RPMI7951 (cell line): ENCODE data around the gene HDGFL3. TPM values are rescaled to one million over a fixed set of nuclear protein-coding genes. Genes with fewer than 3 reads are reported as not detected.
A peak's percentile ranks its signal among the peaks of the same experiment; 100 is the strongest.
"Not testable (repeated sequence)": the region's sequence is repeated elsewhere in the genome, so short reads cannot be mapped to it uniquely, and the experiment has no call there.

ENCODE experiments used
- DNase-seq: peaks from one replicate; pipeline ENCODE4 v3.0.0-alpha.2; 2012; ENCODE audit warnings: low read depth
- total RNA-seq: library from RNA; depleted of rRNA; stranded (reverse); fragments of >200 nt; shearing (Covaris generic); gene quantifications from 2 replicates; pipeline ENCODE4 v1.2.3, GENCODE V29; 2014; rRNA removed

Gene HDGFL3
- 29.3 and 33.3 TPM in 2 replicates for total RNA-seq

DNA sequence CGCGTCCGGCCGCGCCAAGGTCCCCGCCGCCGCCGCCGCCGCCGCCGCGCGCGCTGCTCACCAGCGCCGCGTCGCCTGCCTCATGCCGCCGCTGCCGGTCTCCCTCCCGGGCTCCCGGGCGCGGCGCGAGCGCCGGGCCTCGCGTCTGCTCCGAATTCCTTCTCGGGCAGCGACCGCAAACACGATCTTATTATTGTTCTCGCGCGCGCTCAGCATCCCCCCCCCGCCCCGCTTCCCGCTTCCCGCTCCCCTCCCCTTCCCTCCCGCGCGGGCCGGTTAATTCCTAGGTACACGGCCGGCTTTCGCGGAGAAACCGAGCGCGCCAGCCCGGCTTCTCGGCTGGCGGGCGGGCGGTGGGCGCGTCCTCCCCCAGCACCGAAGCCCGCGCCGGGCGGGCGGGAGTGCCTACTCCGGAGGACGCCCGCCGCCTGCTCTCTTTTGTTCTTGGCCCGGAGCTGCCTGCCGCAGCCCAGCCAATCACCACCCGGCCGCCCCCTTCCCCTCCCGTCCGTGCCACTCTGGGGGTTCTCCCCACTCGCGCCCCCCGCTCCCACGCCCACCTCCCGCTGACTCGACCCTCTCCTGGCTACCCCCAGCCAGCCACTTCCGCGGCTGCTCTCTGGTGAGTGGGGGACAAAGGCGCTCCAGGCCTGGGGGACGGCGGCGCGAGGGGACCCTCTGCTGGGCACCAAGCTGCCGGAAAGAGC, at the start of gene HDGFL3:
Gene HDGFL3 (minus strand): TSS at position 164 of the 707 bp plus-strand sequence. CDS start 409 bp downstream, outside the sequence.
- DNase-seq, result peak; percentile 63

DNA sequence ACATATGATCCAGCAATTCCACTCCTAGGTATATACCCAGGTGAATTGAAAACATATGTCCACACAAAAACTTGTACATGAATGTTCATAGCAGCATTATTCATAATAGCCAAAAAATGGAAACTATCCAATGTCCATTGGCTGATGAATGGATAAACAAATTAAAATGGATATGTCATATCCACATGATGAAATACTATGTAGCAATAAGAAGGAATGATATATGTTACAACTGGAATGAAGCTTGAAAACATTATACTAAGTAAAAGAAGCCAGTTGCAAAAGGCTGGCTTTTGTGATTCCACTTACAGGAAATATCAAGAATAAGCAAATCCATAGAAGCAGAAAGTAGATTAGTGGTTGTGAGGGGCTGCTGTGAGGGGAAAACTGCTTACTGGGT, 43.2 kb upstream of the HDGFL3 start:
- DNase-seq, result no peak

- DNase-seq, result no peak
These were observed 41.4 kb upstream of the HDGFL3 start for GRCh38 chr15:83249030-83249343.

DNA sequence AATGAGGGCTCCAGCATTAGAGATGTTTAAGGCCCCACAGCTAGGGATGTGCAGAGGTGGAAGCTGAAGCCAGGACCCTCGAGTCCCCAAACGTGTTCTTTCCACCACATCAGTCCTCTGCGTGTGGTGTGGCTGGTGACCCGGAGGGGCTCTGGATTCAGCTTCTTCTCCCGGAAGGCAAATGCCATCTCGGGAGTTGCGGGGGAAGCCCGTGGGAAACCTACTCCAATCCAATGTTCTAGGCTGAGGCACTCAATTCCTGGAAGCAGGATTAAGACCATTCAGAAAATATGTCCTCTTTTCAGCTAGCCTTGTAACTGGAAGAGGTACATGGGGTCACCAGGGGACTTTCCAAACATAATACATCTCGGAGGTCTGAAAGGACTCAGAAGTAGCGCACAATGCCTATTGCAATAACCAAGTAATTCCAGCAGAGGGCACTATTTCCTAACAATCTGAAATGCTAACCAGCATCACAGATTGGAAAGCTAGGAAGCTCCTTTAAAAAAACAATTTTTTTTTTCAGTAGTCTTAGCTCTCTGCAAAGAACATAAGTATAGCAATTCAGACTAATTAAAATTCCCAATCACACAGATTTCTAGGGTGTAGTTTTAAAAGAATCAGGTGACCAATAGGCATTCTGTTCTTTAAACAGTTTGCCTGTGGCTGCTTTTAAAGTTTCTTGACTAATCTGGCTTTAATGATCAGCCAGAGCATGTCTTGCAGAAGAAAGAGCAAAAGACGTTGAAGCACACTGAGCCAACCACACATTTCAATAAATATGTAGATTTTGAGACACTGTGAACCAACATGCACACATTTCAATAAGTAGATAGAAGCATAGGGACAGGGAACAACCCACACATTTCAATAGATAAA, 40.8 kb upstream of the HDGFL3 start:
- peak; percentile 68 for DNase-seq

DNA sequence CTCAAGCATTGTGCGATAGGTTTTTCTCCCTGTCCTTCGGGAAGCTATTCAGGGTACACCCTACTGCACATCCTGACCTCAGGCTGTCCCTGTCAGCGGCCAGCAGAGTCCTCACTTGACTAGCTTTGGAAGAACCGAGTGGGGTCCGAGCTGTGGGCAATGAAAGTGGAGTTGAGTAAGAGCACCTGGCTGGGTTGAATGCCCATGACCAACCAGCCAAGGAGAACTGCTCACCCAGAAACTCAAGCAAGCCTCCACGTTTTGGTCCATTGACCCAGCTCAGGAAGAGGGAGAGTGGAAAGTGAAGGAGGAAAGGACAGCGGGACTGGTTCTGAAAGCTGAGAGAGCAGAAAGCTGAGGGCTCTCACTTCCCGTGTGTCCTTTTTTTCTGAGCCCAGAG, 36.0 kb upstream of the HDGFL3 start:
- peak; percentile 24 for DNase-seq

- DNase-seq, result no peak
These were observed 22.6 kb upstream of the HDGFL3 start for GRCh38 chr15:83230242-83230641.

DNA sequence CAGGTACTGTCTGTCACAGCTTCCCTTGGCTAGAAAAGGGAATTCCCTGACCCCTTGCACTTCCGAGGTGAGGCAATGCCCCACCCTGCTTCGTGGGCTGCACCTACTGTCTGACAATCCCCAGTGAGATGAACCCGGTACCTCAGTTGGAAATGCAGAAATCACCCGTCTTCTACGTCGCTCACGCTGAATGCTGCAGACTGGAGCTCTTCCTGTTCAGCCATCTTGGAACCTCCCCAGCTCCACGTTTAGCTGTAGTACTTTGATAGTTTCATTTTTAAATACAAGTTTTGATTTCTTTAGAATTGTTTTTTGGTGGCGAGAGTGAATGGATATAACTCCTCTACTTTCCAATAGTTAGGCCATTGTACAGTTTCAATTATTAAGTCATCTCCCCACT, 17.8 kb upstream of the HDGFL3 start:
- no peak for DNase-seq

GRCh38 chr15:83221781-83222180, 14.2 kb upstream of the HDGFL3 start:
- not testable (repeated sequence) for DNase-seq

DNA sequence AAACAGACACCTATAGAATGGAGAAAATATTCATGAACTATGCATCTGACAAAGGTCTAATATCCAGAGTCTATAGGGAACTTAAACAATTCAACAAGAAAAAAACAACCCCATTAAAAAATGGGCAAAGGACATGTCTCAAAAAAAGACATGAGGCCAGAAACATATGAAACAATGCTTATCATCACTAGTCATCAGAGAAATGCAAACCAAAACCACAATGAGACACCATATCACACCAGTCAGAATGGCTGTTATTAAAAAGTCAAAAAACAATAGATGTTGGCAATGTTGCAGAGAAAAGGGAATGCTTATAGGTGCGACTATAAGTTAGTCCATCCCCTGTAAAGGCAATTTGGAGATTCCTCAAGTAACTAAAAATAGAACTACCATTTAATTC, 11.4 kb upstream of the HDGFL3 start:
- DNase-seq, result peak; percentile 24

DNA sequence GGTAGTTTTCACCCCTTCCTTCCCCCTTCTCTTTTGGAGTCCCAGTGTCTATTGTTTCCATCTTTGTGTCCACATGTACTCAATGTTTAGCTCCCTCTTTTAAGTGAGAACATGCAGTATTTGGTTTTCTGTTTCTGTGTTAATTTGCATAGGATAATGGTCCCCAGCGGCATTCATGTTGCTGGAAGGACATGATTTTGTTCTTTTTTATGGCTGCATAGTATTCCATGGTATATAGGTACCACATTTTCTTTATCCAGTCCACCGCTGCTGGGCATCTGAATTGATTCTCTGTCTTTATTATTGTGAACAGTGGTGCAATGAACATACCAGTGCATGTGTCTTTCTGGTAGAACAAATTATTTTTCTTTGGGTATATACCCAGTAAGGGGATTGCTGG, 7.7 kb upstream of the HDGFL3 start:
- DNase-seq, result no peak

- peak; percentile 68 for DNase-seq
These were observed 3.0 kb upstream of the HDGFL3 start for GRCh38 chr15:83210619-83211018.

DNA sequence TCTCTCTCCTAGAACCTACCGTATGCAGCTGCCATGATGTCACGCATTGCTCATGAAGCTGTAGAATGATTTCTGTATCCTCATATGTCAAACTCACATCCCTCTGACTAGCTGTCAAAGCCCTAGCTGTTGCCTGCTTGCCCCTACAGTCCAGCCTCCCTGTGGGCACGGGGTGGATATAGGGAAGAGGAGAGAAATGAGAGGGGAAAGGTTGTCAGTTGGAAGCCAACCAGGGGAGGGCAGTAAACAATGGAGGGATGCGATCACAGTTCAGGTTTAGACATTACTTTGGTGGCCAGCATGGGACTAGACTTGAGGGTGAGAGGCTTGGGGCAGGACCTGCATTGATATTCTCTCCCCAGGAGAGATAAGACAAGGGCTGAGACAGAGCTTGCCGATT, 1.7 kb upstream of the HDGFL3 start:
- peak; percentile 21 for DNase-seq

GRCh38 chr15:83208367-83208661, 691 bp upstream of the HDGFL3 start:
- DNase-seq, result no peak

GRCh38 chr15:83207009-83207659, 489 bp downstream of the HDGFL3 start:
- peak; percentile 39 for DNase-seq

DNA sequence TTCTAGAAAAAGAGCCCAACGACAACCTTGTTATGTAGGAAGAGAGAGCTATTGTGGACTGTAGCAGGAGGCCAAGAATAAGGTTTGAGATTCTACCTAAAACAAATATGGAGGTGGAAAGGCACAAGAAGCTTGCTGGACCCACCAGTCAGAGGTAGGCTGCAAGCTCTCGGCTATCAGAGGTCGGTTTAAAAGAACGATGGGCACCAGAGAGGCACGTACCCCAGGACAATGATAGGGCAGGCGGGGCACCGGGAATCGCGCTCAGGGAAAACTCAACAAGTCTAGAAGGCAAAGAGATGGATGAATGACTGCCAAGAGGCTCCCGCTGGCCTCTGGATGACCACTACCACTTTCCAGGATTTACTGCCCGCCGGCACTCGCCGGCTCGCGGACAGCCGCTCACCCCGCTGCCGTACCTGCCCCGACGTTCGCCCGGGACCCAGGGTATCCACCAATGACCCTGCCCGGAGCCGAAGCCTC, 1.1 kb downstream of the HDGFL3 start:
- DNase-seq, result peak; percentile 28

DNA sequence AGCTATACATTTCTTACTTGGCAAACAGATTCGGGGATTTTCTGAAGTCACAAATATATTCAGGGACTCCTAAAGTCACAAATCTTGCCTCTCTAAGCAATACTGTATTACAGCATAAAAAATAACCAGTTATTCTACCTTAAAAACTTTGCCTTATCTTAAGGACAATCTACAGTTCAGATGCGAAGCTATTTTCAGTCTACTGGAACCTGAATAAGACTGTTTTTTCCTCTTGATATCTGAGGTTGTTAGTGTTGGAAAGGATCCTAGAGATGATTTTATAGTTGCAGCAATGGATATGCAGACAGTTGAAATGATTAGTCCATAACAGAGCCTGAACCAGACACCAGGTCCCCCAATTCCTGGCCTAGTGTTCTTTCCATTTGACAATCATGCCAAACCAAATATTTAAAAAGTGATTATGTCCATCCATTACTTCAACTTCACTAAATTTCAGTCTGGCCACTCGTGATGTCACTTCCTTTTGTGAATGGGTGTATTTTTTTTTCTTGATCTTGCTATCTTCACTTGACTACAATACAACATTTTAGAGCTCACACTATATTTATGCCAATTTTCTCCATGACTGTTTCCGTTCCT, 1.8 kb downstream of the HDGFL3 start:
- peak; percentile 29 for DNase-seq

DNA sequence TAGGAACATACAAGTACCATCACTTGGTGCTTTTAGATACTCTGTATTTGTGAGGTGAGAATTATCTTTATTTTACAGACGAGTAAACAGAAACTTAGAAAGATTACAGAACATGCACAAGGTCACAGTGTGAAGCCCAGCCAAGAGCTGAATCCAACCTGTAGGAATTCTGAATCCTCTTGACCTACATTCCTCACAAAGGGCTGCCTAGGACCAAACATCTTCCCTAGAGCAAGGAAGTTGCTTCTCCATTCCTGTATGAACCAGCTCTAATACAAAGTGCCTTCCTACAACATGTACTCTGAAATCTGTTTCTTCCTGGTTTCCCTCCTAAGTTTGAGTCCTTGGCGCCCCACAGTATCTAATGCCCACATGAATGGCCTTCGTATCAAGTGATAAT, 2.9 kb downstream of the HDGFL3 start:
- no peak for DNase-seq

- no peak for DNase-seq
These were observed 4.1 kb downstream of the HDGFL3 start for GRCh38 chr15:83203543-83203942.

DNA sequence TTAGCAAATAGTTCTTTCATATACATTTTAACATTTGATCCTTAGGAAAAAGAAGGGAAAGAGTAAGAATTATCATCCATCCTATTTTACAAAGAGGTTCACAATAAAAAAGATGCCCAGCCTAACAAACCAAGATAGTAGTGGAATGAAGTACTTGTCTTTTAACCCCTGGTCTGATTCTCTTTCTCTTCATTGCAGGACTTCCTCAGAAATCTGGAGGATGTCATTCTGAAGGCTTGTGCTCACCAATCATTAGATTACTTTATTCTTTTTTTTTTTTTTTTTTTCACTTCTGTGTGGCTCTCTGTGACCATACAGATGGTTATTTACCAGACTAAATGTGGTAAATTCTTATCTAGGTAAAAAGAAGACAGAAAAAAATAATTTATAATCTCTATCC, 7.0 kb downstream of the HDGFL3 start:
- DNase-seq, result peak; percentile 12

DNA sequence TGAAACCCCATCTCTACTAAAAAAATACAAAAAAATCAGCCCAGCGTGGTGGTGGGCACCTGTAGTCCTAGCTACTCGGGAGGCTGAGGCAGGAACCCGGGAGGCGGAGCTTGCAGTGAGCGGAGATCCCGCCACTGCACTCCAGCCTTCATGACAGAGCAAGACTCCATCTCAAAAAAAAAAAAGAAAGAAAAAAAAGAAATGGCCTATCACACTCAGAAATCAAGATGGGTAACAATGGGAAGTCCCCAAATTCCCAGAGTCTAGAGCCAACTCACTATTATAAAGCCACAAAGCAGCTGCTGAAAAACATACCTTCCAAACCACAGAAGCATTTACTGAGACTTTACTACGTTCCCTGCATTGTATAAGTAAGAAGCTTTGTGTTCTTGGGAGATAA, 7.5 kb downstream of the HDGFL3 start:
- peak; percentile 71 for DNase-seq

DNA sequence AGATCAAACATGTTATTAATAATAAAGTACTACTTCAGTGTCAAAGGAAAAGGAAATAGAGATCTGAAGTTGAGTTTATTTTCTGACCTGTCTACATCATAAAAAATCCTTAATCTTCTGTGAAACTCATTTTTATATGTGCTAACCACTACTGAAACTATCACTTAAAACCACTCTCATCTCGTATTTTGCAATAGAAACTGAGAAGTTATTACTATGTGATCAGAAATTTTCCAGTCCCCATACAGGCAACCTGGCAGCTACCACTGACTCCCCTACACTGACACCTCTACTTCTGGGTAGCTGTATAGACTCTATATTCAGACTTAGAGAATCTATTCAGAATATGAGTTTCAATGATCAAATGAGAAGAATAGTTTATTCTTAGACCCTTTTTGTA, 8.3 kb downstream of the HDGFL3 start:
- DNase-seq, result no peak

GRCh38 chr15:83198476-83198875, 9.1 kb downstream of the HDGFL3 start:
- no peak for DNase-seq
